ENCODE measurements around the gene PC. TPM values are rescaled to one million over a fixed set of nuclear protein-coding genes. Genes with fewer than 3 reads are reported as not detected.

The PC gene
- total and polyA plus RNA-seq, 2 donors (not counting 3 experiments of a cell fraction or from before 2014, with no cell fraction given): 5.5 to 17.5 TPM

DNA sequence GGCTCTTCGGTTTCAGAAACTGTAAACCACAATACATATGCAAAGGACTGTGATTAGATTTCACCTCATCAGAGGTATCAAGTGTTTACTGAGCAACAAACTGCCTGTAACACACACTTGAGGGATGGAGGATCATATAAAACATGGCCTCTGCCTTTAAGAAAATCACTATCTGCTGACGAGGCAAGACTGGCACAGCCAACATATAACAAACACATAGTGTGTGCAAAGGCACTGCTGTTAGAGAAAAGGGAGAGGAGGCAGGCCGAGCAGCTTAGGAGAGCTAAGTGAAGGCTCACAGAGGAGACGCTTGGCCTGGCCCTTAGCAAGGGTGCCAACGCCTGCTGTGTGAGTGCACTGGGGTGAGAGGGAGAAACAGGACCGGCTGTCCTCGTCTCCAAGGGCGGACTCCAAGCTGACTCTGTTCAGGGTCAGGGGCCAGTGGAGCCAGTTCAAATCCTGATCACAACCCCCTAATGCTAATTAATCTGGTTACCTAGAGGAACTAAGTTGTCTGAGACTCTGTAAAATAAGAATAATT lies 53.1 kb downstream of the PC start:
- Histone ChIP-seq H3K9me1 (replicated peaks; ENCODE audit: control insufficient read depth, extremely low read depth, insufficient read depth, low read length) (no peaks in the 10 kb centered on the region), H3K27ac (ENCODE audit: insufficient read depth, low read depth, low read length) (no peak overlapping the region), H3K36me3 (ENCODE audit: control insufficient read depth in 2 of 2, extremely low read depth in 1 of 2, insufficient read depth in 2 of 2, low read length in 2 of 2) (no peaks in the 10 kb centered on the region), H3K4me3 (replicated peaks in 1 of 3; ENCODE audit: insufficient read depth in 1 of 3, low read depth in 1 of 3, low read length in 3 of 3) (no peak overlapping the region), H3K4me1 (ENCODE audit: control insufficient read depth, extremely low read depth, insufficient read depth, low read length) (peaks cover 5% of the 10 kb centered on the region), H3K9ac (replicated peaks; ENCODE audit: extremely low read depth, insufficient read depth, low read length) (no peak overlapping the region), H3K79me2 (ENCODE audit: control insufficient read depth, insufficient read depth, low read length) (no peaks in the 10 kb centered on the region), H3K9me3 (replicated peaks; ENCODE audit: control insufficient read depth, insufficient read depth, low read length) (no peaks in the 10 kb centered on the region), H4K20me1 (replicated peaks; ENCODE audit: control insufficient read depth, extremely low read depth, insufficient read depth, low read length) (no peaks in the 10 kb centered on the region), H2AFZ (ENCODE audit: low read depth, low read length) (no peak overlapping the region), H3K27me3 (ENCODE audit: control insufficient read depth in 2 of 2, insufficient read depth in 2 of 2, low read length in 2 of 2) (no peaks in the 10 kb centered on the region), H3K4me2 (ENCODE audit: insufficient read depth, low read length) (no peak overlapping the region)
- dilution Hi-C loops (cut with MboI; ENCODE audit: extremely low pct_ligation_motif_present, low sequenced_read_pairs): no loop called here
- DNase-seq (ENCODE audit: low read depth, low spot score) (no peak), FAIRE-seq (no peak)
- no TSS peak for BruUV-seq (replicated peaks)
- POLR2A ChIA-PET: no interaction called here
- intact Hi-C loops (cut with micrococcal nuclease): no loop called here
- TF ChIP-seq, protein P1, sequence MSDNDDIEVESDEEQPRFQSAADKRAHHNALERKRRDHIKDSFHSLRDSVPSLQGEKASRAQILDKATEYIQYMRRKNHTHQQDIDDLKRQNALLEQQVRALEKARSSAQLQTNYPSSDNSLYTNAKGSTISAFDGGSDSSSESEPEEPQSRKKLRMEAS (IDR thresholded peaks at IDR 0.05; ENCODE audit: insufficient read depth, insufficient read length): no peak
- CTCF ChIA-PET: no interaction called here

DNA sequence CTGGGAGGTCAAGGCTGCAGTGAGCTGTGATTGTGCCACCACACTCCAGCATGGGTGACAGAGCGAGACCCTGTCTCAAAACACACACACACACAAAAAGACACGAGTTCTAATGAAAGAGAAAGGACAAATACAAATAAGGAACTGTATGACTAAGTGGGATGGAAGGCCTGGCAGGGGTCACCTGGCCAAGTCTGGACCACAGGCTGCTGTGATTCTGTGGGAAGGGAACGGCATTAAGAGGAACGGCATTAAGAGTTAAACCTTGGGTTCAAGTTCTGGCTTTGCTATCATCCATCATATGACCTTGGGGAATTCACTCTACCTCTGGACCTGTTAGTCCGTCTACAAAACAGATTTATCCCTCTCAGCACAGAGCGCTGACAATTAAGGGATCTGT lies 53.6 kb downstream of the PC start:
- no peak overlapping the region for H3K4me3 ChIP-seq (replicated peaks in 1 of 3; ENCODE audit: insufficient read depth in 1 of 3, low read depth in 1 of 3, low read length in 3 of 3)
- BruUV-seq (replicated peaks): no TSS peak
- no peak overlapping the region for H3K27ac ChIP-seq (ENCODE audit: insufficient read depth, low read depth, low read length)
- dilution Hi-C loops (cut with MboI; ENCODE audit: extremely low pct_ligation_motif_present, low sequenced_read_pairs) (no loop called here), intact Hi-C loops (cut with micrococcal nuclease) (no loop called here)
- no peaks in the 10 kb centered on the region for H3K9me3 ChIP-seq (replicated peaks; ENCODE audit: control insufficient read depth, insufficient read depth, low read length)
- FAIRE-seq: no peak
- no peak overlapping the region for H3K9ac ChIP-seq (replicated peaks; ENCODE audit: extremely low read depth, insufficient read depth, low read length)
- H3K36me3 ChIP-seq (ENCODE audit: control insufficient read depth in 2 of 2, extremely low read depth in 1 of 2, insufficient read depth in 2 of 2, low read length in 2 of 2): no peaks in the 10 kb centered on the region
- peaks cover 5% of the 10 kb centered on the region for H3K4me1 ChIP-seq (ENCODE audit: control insufficient read depth, extremely low read depth, insufficient read depth, low read length)
- H2AFZ ChIP-seq (ENCODE audit: low read depth, low read length): no peak overlapping the region
- no peak for DNase-seq (ENCODE audit: low read depth, low spot score)
- H3K4me2 ChIP-seq (ENCODE audit: insufficient read depth, low read length): no peak overlapping the region
- no peaks in the 10 kb centered on the region for H3K27me3 ChIP-seq (ENCODE audit: control insufficient read depth in 2 of 2, insufficient read depth in 2 of 2, low read length in 2 of 2)
- H3K79me2 ChIP-seq (ENCODE audit: control insufficient read depth, insufficient read depth, low read length): no peaks in the 10 kb centered on the region
- TF ChIP-seq, protein P2, sequence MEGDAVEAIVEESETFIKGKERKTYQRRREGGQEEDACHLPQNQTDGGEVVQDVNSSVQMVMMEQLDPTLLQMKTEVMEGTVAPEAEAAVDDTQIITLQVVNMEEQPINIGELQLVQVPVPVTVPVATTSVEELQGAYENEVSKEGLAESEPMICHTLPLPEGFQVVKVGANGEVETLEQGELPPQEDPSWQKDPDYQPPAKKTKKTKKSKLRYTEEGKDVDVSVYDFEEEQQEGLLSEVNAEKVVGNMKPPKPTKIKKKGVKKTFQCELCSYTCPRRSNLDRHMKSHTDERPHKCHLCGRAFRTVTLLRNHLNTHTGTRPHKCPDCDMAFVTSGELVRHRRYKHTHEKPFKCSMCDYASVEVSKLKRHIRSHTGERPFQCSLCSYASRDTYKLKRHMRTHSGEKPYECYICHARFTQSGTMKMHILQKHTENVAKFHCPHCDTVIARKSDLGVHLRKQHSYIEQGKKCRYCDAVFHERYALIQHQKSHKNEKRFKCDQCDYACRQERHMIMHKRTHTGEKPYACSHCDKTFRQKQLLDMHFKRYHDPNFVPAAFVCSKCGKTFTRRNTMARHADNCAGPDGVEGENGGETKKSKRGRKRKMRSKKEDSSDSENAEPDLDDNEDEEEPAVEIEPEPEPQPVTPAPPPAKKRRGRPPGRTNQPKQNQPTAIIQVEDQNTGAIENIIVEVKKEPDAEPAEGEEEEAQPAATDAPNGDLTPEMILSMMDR (IDR thresholded peaks at IDR 0.05; ENCODE audit: extremely low read depth in 1 of 2, insufficient read depth in 1 of 2, low read depth in 1 of 2, low read length in 2 of 2): no peak
- no peak for TF ChIP-seq POLR2AphosphoS5 (IDR thresholded peaks at IDR 0.05; ENCODE audit: insufficient read depth, low read depth, low read length)
- TF ChIP-seq GATA2 (IDR thresholded peaks at IDR 0.05; ENCODE audit: insufficient read depth, insufficient read length, low read depth, low read length): no peak
- CTCF ChIA-PET: interaction anchor here (0.8 to 1.3 kb wide), 3 partner anchors 22 to 117 kb away, joined by 3 read pairs; no protein-coding TSS in a partner anchor
- no peaks in the 10 kb centered on the region for H4K20me1 ChIP-seq (replicated peaks; ENCODE audit: control insufficient read depth, extremely low read depth, insufficient read depth, low read length)
- H3K9me1 ChIP-seq (replicated peaks; ENCODE audit: control insufficient read depth, extremely low read depth, insufficient read depth, low read length): no peaks in the 10 kb centered on the region
- POLR2A ChIA-PET: no interaction called here

All from endothelial cell of umbilical vein (primary cell).